HPDE6-E6E7 (cell line): ENCODE results near the gene TEX52.
A peak's percentile ranks its signal among the peaks of the same experiment; 100 is the strongest.
"Not testable (repeated sequence)": the region's sequence is repeated elsewhere in the genome, so short reads cannot be mapped to it uniquely, and the experiment has no call there.

Experiments
- DNase-seq: peaks from one replicate; pipeline ENCODE4 v3.0.0; 2011; ENCODE audit warnings: missing footprints; ENCODE audit errors: extremely low spot score

Gene TEX52

DNA sequence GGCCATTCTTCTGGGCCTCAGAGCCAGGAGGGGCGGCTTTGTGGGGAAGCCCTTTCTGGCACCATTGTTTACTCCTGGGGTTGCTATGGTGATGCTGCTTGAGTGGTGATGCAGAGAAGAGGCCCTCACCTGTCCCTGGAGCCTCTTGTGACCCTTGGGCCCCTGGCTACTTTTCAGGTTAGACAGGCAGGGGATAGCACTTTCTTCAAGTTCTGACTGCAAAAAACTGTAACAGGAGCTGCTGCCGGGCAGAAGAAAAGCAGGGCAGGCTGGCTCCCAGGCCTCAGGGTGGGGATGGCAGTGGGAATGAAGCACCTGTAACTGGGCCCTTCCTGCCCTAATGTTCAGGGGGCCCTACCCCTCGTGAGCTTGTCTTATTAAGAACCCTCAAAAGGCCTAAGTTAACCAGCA lies at the start of gene TEX52:
Gene TEX52, minus strand, starts transcription at position 19 of the 411 bp plus-strand sequence. Its CDS starts 13 bp downstream, at position 6.
- no peak for DNase-seq

DNA sequence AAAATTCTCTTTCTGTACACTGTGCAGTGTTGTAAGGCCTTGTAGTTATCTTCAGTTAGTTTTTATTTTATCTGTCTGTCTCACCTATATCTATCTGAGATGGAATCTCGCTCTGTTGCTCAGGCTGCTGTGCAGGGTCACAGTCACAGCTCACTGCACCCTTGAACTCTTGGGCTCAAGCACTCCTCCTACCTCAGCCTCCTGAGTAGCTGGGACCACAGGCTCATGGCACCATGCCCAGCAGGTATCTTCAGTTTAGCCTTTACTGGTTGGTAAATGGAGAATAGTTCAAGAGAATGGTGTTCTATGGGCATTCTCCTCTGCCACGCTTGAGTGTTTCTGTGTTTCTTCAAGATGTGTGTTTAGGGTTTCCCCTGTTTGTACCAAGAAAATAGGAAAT lies 47.4 kb upstream of the TEX52 start:
- DNase-seq = no peak

DNA sequence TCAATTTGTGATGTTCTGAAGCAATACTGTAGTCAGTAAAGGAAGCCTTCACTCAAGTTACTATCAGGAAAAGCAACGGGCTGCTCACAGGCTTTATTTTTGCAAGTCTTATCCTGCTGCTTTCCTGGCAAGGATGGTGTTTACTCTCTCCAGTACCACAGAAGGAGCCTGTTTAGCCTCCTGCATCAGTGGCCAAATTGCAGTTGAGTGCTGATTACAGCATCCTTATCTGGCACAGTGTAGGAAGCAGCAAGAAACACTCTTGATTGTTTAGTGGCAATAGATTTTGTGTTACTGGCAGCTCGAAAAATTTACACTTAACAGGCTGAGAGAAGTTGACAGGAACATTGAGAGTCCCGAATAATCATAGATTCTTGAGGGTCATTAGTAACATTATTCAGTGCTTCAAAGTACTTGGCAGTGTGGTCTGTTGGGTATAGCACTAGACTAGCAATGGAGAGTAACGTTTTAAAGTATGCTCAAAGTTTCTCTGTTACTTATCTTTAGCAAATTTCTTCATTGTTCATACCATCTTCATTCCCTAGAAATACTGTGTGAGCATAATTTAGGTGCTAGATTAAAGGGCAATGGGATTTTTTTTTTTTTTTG lies 45.5 kb upstream of the TEX52 start:
- DNase-seq = no peak

DNA sequence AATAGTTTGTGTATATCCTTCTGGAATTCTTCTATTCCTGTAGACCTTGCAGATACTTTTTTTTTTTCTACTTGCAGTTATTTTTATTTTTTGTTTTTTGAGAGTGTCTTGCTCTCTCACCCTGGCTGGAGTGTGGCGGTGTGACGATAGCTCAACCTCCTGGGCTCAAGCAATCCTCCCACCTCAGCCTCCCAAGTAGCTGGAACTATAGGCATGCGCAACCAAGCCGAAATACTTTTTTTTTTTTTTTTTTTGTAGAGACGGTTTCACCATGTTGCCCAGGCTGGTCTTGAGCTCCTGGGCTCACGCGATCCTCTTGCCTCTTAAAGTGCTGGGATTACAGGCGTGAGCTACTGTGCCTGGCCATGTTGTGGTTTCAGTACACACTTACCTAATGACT lies 43.8 kb upstream of the TEX52 start:
- no peak for DNase-seq

DNA sequence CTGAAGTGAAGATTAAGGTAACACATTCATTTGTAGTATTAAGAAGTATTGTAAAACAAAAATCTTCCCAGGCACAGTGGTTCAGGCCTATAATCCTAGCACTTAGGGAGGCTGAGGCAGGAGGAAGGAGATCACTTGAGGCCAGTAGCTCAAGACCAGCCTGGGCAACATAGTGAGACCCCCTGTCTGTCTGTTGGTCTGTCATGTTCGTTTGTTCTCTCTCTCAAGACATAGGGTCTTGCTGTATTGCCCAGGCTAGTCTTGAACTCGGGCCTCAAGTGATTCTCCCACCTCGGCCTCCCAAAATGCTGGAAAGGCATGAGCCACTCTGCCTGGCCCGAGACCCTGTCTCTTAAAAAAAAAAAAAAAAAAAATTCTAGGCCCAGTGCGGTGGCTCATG lies 40.6 kb upstream of the TEX52 start:
- no peak for DNase-seq

DNA sequence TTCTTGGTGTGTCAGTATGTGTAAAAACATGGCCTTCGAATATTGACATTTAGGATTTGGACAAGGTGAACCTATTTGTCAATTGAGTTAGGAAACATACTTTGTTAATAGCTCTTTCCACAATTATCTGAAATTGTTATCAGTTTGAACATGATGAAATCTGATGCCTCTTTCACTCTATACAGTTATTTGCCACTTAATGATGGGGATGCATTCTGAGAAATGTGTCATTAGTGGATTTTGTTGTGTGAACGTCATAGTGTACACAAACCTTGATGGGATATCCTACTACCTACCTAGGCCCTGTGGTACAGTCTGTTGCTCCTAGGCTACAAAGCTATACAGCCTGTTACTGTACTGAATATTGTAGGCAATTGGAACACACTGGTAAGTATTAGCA lies 38.7 kb upstream of the TEX52 start:
- no peak for DNase-seq

DNA sequence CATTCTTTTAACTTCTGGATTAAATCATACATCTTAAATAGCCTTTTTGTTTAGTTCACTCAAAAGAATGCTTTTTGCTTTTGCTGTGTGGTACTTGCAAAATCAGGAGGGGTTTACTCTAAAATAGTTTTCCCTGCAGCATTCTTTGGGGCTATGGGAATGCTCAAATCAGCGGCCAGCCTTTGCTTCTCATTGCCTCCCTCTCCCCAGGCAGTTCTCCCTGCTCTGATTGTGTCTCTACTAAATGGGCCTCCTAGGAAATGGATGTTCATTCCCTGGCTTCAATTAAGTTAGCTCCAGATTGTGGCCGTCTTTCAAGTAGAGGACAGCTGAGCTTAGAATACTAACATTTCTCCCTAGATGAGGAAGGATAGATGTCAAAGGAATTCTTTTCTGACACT lies 38.2 kb upstream of the TEX52 start:
- DNase-seq = no peak

DNA sequence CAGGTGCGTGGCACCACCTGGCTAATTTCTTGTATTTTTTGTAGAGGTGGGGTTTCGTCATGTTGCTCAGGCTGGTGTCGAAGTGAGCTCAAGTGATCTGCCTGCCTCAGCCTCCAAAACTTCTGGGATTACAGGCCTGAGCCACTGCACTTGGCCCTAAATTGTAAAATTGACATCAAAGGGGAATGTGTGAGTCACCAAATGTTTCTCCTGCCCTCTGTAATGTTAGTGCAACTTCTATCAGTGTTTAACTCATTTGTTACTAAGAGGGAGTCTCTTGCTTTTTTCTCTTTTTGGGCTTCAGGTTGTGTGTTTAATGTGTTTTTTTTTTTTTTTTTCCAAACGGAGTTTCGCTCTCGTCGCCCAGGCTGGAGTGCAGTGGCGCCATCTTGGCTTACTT lies 36.2 kb upstream of the TEX52 start:
- DNase-seq = no peak

DNA sequence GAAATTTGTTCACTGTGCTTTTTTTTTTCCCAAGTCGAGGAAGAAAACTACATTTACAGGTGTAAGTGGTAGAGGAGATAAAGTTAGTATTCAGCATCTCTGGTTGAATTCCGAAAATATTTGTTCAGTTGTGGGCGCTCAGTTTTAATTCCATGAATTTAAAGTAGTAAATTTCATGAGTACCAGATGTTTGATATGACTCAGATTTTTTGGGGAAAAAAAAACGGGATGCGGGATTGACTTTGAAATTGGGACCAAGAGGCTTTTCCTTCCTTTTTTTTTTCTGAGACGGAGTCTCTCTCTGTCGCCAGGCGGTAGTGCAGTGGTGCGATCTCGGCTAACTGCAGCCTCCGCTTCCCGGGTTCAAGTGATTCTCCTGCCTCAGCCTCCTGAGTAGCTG lies 35.4 kb upstream of the TEX52 start:
- no peak for DNase-seq

DNA sequence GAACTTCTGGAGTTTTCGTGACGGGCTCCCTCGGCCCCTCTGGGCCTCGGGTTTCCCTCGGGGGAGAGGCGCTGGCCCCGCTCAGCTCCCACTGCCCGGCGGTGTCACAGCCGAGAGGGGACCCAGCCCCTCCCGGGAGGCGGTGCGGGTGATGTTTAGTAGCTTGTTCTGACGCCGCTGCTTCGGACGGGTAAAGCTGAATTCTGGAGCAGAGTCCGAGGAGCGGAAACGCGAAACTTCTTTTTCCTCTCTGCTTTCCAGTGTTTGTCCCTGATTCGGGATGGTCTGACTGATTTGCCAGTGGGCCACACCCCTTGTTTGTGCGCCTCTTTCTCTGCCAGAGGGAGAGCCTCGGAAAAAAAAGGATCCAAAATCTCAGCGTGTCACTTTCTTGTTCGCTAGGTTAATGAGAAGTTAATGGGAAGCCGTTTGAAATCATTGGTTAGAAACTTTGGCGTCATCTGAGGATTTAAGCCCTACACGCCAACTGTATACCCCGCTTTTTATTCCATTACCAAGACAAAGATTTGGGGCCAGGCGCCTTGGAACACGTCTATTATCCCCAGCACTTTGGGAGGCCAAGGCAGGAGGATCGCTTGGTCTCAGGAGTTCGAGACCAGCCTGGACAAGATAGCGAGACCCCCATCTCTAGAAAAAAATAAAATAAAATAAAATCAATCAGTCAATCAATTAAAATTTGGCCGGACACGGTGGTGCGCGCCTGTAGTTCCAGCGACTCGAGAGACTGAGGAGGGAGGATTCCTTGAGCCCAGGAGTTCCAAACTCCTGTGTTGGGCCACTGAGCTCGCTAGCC lies 34.6 kb upstream of the TEX52 start:
- DNase-seq = no peak

DNA sequence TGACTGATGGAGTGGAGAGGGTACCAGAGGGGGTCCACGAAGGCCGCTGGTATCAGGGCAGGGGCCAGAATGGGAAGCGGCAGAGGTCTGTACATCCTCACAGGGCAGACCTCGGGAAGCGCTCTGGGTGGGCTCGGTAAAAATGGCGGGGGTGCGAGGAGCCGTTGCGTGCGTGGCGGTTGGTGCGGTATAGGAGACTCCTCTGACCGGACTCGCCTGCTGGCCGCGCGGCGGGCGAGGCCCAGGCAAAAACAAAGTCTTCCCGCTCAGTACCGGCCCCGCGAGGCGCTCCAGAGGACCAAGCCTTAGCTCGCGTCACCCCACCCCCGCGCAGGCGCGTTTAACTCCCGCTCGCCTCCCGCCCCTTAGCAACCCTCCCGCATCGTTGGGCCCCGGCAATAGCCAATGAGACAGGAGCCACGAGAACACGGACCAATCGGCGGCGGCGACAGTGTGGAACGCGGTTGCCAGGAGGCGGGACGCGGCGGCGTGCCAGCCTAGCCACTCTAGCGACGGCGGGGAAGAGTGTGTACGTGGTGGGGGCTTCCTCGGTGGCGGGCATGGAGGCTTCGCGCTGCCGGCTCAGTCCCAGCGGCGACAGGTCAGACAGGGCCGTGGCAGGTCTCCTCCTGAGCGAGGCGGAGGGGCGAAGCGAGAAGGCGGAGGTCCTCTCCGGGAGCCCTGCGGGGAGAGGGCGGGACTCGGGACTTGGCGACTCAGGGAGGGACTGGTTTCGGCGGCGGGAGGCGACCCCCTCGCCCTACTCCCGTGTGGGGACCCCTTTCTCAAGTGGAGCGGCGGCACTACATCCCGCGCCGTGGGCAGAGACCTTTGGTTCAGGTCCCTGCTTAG lies 33.8 kb upstream of the TEX52 start, which contains the start of gene TULP3:
Gene TULP3, plus strand, starts transcription at position 504 of the 852 bp plus-strand sequence. Its CDS starts 57 bp downstream, at position 561.
- DNase-seq = peak; percentile 98

DNA sequence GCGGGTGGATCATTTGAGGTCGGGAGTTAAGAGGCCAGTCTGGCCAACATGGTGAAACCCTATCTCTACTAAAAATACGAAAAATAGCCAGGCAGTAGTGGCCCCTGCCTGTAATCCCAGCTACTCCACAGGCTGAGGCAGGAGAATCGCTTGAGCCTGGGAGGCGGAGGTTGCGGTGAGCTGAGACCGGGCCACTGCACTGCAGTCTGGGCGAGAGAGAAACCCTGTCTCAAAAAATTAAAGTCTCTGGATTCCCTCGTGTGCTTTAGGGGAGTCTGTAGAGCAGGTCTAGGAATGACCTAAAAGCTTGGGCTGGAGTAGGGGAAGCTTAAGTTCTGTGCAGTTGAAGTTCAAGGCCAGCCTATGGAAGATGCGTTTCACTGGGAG lies 33.2 kb upstream of the TEX52 start:
- no peak for DNase-seq

DNA sequence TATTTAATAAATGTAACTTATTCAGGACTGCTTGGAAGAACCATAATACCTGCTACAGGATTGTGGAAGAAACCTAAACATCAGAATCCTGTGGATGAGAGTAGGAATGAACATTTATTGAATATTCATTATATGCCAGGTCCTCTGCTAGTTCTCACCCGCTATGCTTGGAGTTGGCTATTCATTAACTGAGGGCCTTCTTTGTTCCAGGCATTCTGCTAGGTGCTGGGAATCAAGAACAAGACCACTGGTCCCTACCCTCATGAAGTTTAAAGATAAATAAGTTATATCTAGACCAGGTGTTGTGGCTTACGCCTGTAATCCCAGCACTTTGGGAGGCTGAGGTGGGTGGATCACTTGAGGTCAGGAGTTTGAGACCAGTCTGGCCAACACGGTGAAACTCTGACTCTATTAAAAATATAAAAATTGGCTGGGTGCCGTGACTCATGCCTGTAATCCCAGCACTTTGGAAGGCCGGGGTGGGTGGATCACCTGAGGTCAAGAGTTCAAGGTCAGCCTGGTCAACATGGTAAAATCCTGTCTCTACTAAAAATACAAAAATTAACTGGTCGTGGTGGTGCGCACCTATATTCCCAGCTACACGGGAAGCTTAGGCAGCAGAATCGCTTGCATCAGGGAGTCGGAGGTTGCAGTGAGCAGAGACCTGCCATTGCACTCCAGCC lies 30.1 kb upstream of the TEX52 start:
- no peak for DNase-seq

DNA sequence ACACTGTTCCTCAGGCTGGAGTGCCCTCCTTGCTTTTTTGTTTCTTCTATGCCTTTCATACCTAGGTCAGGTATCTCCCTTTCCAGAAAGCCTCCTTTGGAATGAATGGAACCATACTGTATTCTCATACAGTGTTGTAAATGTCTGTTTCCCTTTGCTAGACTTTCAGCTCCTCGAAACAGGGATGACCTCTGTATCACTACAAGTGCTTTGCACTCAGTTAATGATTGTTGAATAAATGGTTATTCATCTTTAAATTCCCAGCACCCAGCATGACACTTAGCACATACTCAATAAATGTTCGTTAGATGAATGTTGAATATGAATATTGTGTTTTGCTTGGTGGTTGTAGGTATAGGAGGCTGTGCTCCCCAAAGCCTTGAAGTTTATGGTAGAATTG lies 28.0 kb upstream of the TEX52 start:
- no peak for DNase-seq

DNA sequence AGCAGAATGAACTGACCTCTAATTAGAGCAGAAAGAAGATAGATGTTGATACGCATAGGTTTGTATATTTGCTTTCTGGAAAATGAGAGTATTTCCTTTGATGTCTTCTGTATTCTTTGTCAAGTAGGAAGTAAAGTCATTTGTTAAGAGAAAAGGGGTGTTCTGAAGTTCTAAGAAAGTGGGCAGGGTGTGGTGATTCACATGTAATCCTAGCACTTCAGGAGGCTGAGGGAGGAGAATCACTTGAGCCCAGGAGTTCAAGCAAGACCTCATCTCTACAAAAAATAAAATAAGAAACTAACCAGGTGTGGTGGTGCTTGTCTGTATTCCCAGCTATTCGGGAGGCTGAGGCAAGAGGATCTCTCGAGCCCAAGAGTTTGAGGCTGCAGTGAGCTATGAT lies 23.0 kb upstream of the TEX52 start:
- no peak for DNase-seq

DNA sequence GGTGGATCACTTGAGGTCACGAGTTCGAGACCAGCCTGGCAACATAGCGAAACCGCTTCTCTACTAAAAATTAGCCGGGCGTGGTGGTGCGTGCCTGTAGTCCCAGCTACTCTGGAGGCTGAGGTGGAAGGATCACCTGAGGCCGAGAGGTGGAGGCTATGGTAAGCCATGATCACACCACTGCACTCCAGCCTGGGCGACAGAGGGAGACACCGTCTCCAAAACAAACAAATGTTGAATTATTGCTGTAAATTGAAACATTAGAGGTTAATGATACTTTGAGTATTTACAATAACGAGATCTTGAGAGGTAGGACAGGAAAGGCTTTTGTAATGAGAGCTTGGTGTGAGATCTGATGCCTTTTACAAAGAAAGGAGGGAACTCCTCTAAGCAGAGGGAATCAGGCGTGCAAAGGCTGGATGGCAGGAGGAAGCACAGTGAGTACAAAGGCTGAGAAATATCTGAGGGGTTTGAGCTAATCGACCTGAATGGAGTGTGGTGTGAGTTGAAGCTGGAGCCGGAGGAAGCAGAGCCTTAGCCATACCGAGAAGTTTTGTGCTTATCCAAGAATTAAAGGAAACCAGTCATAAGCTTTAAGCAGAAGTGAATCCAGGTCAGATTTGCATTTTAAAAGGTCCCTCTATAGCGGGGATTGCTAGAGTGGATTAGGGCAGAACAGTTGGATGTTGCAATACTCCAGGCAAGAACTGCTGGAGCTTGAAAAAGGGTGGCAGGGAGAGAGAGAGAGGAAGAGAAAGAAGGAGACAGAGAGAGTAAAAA lies 21.3 kb upstream of the TEX52 start:
- DNase-seq = no peak

DNA sequence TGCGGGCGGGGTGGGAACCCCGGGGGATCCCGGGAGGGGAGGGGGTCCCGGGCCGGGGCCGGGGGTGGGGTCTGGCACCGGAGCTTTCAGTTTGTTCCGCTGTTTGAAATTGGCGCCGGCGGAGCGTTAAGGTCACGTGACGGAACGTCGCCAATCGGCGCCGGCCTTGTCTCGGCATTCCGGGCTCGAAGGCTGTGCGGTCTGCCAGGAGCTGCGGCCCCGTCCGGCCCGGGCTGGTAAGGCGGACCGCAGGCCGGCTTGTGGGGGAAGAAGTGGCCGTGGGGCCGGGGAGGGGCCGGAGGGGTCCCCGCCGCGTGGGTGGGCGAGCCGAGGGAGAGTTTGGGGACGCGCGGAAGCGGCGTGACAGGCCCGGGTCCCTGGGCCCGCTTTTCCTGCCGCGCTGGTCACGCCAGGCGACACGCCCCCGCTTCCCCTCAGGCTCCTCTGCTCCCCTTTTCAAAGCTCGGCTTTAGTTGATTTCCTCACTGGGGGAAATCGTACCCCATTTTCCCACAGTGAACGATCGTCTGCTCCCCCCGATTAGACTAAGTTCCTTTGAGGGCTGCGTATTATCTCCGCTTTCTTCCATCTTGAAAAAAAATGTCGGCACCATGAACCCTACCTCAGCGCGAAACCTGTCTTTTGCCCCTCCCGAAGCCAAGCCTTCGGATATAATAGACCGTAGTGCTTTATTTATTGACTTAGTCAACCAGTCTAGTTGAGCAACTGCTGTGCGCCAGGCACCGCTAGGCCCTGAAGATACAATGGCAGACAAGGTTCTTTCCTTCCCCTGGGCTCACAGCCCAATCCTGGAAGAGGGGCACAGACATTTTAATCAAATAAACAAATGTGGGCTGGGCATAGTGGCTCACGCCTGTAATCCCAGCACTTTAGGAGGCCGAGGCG lies 20.5 kb upstream of the TEX52 start, which contains the start of the genes FOXM1 and RHNO1:
Gene FOXM1, minus strand, starts transcription at position 128 of the 906 bp plus-strand sequence. CDS start 2,696 bp downstream, outside the sequence.
Gene RHNO1, plus strand, starts transcription at position 177 of the 906 bp plus-strand sequence. CDS start 8,144 bp downstream, outside the sequence.
- peak; percentile 91 for DNase-seq

DNA sequence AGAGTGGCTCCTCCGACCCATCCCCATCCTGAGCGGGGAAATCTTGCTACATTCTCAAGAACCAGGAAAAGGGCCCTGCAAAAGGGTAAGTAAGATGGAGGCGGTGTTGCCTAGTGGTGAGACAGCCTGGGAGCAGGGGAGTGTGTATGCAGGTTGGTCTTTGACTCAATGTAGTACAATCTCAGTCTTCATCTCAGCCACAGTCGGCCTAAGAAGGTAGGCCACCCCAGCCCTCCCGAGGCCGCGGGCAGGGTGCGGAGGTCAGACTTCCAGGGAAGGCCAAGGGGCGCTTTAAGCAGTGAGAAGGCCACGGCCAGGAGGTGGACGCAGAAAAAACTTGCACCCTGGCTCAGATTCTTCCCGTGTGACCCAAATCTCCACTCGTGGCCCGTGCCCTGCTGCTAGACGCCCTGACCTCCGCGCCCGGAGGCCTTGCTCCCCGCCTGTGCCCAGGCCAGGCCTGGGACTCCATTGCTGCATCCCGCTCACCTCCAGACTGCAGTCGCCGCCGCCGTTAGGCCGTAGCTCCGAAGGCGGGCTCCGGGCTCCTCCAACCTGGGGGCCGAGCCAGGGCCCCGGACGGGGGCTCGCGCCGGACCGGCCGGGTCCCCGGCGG lies 19.7 kb upstream of the TEX52 start:
- peak; percentile 44 for DNase-seq

DNA sequence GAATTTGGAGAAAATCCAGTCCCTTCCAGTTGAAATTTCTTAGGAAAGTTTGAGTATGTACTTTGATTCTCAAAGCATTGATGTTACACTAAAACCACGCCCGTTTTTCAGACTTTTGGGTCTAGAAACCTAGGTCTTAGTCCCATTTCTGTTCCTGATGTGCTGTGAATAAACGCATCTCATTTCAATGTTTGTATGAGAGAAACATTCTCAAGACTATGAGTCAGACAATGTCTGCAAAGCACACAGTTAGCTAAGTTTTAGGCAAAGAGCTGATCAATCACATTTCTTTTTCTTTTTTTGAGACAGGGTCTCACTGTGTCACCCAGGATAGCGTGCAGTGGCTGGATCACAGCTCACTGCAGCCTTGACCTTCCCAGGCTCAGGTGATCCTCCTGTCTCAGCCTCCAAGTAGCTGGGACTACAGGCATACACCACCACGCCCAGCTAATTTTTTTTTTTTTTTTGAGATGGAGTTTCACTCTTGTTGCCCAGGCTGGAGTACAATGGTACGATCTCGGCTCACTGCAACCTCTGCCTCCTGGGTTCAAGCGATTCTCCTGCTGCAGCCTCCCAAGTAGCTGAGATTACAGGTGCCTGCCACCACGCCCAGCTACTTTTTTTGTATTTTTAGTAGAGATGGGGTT lies 12.3 kb upstream of the TEX52 start:
- not testable (repeated sequence) for DNase-seq
